GM03348 (cell line): ENCODE data around the gene CMSS1.
A peak's percentile ranks its signal among the peaks of the same experiment; 100 is the strongest.

Experiments
- DNase-seq: peaks from one replicate; pipeline ENCODE4 v3.0.0; 2012; ENCODE audit warnings: low spot score

CMSS1 gene

DNA sequence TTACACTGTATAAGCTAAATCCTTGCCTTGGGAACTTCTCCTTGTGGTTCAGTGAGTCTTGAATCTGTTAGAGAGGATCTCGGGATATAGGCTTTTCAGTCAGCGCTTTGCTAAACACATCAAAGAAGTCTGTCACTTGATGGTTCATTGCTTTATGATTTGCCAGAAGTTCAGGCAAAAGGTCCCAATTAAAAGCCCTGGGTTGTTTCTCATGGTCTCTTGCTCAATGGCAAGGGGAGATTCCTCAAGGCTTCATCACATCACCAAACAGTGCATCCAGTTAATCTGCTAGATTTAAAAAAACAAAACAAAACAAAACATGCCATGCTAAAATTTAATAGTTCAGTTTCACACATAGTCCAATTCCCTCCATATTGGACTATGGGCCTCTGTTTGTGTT, 181.9 kb downstream of the CMSS1 start:
- peak; percentile 30 for DNase-seq

DNA sequence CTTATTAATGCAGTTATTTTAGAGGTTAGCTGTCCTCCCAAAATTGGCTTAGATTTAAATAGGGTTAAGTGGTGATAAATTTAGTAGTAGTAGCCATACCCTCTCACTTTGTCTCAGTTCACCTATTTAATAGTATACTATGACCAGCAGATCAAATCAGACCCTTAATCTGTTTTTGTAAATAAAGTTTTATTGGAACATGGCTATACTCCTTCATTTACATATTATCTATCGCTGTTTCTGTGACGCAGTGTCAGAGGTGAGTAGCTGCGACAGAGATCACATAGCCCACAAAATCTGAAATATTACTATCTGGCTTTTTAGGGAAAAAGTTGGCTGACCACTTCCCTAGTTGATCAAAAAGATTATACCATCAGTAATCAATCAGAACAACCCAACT, 183.4 kb downstream of the CMSS1 start:
- DNase-seq: no peak

DNA sequence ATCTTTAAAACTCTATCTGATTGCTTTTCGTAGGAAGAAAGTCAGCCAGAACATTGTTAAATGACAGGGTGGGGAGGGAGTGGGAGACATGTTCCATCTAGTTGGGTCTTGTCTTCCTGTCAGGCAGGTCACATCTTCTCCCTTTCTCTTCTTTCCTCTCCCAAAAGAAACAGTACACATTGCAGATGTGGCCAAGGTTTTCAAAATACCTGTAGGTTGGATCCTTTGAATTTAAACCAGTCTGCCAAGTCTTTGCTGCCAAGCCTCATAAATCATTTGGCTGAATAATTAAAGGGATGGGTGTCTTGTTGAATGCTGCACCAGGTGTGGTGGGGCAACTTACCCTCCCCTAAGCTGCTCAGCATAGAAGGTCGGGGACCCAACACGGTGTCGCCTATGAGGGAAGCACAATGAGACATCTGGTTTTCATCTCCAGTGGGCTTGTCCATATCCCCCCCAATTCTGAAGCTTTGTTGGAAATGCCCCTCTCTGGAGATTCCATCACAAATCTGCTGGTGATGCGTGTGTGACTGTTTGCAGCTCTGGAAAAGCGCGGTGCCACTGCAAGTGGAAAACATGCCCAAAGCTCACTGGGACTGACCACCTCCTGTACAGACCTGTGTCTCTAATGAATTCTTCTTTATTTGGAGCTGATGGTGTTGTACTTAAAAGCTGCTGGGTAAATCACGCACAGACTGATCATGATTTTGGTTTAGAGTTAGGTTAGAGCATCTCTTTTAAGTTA, 184.0 kb downstream of the CMSS1 start:
- DNase-seq: no peak

DNA sequence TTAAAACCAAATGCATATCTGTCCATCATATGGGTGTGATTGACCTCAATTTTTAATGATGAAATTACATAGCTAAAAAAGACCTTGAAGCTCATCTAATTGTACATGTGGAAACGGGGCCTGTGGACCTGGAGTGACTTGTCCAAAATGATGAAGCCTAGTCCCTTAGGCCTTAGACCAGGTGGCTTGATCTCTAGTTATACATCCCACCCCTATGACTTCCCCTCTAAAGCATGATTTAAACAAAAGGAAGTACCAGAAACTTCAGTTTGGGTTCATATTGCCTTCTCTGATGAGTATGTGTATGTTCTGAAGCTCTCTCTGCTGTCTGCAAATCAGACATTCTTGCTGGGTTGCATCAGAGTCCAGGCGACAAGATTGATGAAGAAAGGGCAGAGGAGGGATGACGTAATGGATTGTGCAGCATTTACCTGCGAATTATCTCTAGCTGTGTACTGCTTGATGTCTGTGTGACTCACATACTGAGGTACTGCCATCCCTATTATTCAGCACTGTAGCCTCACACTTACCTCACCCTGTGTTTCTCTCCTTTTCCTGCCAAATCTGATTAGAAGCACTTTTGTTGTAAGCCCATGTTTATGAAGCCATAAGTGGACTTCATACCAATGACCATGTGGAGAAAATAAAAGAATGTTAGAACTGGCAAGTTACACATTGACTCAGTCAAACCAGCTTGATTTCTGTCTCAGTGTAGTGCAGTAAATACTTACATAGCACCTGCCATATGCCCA, 185.1 kb downstream of the CMSS1 start:
- DNase-seq: peak; percentile 61

DNA sequence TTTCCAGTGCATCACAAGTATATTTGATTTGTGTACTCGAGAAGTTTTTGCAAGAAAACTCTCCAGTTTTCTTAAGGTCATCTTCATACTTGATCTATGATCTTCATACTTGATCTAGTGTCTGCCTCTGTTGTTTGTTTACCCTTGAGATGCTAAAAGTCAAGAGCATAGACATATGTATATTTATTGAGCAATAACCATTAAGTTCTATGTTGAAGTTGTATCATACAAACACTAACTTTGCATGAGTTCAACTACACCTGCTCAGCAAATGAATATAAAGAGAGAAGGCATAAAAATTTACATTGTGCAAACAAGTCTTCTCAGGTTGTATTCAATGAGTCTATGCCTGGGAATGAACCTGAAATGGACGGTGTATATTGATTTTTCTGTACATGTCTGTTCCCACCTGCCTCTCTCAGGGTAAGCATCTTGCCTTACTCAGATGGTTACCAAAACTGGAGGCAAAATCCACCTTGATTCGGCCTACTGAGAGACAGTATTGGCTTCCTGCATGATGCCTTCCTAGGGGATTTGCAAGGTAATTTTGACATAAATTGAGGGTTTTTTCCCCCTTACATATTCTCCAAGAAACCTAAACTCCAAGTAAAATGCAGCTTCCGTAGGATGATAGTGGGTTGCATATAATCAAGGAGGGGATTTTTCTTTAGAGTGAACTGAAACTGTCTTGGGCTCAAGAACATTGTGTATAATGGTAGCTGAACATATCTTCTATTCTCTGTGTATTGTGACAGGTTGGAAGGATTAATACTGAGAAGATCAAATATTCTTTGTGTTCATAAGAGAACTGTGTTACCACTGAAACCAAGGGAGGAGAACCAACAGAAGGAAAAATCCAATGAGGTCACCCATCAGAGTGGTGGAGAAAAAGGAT, 186.2 kb downstream of the CMSS1 start:
- no peak for DNase-seq

DNA sequence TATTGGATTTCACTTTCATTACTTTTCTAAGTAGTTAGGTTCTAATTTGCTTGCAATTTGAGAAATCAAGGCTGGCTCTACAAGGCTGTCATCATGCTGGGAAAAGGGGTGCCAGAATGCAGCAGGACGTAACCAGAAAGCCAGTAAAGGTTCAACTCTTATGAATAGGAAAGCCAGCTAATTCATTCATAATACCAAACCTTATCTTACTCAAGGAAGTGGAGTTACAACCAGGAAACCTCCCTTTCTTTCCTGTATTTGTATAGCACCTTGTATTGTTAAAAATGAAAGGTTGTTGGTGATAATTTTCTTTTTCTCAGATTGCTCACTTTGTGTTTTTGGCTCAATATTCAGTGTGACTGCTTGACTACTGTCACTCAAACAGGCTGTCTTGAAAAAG, 187.3 kb downstream of the CMSS1 start:
- no peak for DNase-seq

DNA sequence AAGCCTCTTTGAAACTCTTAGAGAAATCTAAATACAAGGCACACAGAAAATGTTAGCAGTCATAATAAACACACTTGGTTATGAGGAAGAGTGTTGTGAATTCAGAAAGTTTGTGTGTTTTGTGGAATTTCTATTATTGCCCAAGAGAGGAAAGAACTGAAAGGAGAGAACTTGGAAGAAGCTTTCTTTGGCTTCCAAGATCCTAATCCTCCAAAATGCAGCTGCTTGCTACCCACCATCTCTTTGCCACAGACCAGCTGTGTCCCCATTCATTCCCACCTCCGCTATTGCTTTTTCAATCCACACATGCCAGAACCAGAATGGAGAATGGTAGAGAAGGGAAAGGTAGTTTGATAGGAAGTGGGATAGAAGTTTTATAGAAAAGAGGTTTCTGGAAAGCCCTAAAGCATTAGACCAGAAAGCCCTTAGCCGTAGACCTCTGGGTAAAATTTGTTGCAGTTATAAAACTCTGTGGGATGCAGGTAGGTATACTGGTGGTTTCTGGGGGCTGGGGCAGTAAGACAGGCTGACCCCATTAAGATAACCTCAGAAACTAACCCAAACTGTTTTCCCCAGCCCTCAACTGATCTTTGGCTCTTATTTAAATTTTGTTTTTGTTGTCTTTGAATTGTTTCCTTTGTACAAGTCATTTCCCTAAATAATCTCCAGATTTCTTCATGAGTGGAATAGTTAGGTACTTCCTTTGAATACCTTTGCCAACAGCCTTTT, 188.2 kb downstream of the CMSS1 start:
- DNase-seq: no peak

DNA sequence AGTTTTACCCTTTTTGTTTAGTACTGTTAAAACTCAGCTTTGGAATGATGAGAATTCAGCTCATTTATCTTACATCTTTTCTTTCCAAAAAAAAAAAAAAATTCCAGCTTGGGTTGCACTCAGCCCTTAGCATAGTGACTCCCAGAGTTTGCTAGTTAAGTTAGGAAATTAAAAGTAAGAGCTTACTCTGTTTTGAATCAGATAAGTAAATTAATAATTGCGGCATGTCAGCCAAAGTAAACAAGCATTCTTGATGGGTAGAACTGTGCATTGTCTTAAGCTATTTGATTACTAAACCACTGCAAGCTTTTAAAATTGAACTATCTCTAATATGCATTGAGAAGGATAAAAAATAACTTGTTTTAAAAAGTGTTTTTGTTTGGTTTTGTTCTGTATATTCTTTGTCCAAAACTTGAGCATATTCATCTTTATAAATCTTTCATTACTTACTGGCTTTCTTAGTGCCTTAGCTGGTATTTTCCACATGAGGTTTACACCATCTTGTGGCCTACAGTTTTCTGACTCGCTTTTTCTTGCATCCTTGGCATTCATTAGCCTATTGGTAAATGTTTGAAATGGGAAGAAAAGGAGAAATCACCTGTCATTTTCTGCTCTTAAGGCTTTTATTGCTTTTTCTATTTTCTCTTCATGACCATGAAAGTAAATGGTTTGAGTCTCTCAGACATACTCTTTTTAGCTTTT, 189.1 kb downstream of the CMSS1 start:
- DNase-seq: peak; percentile 27

DNA sequence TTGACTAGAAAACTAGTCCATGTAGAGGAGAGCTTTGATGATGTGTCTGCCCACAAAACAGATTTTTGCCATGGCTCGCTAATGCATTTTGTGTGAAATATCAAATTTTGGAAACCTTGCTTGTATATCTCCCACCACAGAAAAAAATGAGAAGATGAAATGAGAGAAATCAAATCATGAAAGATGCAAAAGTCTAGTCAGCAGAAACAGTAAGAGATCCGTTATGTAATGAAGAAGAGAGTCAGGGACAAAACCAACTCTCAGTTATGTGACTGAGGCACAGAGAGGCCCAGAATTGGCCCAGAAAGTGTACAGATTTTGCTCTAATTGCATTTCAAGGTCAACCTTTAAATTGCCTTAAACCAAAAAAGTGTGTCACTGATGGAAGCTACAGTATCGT, 189.7 kb downstream of the CMSS1 start:
- DNase-seq: no peak

DNA sequence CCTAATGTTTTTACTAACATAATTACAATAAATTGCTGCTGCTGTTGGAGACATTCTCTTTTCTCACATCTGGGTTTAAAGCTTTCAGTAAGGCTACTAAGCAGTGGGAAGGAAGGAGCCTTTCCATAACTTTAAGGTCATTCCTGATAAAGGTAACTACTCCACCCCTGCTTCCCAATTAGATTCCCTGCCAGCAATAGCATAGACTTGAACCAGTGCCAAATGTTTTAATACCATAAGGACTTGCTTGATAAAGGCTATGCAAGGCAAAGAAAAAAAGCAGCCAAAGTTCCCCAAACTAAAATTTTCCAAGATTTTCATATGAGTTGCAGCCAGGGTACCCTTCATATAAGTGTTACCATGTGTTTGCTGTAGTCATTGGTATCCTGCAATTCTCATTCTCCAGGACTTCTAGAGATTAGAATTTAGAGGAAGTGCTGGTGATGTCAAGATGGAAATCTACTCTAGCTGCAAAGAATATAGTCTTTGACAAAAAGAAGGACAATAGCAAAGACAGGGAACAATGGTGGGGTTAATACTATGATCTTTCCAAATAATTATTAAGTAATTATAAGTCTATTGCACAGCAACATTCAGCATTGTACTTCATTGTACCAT, 190.5 kb downstream of the CMSS1 start:
- DNase-seq: no peak

DNA sequence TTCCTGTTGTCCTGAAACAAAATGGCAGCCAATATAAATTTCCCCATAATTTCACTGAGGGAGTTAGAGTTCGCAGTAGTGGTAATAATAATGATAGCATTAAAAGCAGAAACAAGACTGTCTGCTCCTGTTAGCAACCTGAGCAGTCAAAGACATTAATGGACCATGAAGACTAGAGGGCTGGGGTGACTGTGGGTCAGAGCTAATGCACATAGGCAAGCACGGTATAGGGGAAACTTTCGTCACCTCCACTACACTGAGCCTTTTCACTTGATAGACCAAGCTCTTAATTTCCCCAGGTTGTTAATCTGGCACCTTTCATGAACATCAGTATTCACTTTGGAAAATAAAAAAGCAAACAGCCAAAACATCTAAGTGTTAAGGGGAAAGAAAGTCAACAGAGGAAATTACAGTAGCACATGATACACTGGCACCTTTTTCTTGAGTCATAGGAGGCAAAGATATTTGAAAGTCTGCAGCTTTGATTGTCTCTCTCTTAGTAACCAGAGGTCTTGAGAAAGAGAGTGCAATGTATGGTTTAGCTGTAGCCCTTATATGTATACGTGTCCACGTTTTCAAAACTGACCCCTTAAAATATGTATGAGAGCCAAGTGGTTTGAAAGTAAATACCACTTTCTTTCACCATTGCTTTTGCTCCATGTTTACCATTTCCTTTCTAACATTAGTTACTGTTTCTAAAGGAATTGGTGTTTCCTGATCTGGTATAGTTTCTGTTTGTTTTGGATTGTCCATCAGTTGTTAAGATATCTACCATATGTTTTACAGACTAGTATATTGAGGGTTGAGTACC, 191.8 kb downstream of the CMSS1 start:
- no peak for DNase-seq

DNA sequence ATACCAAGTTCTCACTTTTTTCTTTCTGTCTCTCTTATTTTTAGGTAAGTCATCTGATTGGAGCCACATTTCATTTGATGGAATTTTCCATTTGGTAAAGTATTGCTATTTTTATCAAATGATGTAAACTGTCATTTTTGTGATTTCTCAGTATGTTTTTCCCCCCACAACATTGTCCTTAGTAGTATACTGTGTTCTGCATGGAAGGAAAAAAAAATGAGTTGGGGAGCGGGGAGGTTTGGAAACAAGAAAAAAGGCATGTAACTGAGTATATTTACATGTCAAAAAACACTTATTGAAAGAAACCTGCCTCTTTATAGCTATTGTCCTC, 192.4 kb downstream of the CMSS1 start:
- no peak for DNase-seq

DNA sequence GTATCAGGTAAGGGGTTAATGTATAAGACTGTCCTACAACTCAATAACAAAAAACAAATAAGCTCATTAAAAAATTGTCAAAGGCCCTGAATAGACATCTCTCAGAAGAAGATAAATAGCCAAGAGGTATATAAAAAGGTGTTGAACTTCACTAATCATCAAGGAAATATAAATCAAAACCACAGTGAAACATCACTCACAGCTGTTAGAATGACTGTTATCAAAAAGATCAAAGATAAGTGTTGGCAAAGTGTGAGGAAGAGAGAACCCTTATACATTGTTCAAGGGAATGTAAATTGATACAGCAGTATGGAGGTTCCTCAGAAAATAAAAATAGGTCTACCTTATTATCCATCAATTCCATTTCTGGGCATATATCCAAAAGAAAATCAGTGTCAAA, 201.1 kb downstream of the CMSS1 start:
- DNase-seq: no peak

DNA sequence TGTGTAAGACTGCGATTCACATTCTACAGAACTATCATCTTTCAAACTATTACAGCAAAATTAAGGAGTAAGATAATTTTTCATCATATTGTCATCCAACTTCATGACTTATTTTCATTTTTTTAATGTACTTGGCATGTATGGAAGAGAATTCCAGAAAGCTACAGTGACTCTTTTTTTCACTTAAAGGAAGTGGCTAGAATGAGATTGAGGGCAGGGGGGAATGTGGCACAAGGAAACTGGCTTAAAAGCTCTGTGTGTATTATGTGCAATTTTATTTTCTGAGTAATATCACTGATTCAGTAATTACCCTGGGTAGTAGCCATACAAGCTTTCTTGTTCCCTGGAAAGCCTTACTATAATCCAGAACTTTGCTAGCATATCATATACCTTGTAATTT, 202.1 kb downstream of the CMSS1 start:
- no peak for DNase-seq

DNA sequence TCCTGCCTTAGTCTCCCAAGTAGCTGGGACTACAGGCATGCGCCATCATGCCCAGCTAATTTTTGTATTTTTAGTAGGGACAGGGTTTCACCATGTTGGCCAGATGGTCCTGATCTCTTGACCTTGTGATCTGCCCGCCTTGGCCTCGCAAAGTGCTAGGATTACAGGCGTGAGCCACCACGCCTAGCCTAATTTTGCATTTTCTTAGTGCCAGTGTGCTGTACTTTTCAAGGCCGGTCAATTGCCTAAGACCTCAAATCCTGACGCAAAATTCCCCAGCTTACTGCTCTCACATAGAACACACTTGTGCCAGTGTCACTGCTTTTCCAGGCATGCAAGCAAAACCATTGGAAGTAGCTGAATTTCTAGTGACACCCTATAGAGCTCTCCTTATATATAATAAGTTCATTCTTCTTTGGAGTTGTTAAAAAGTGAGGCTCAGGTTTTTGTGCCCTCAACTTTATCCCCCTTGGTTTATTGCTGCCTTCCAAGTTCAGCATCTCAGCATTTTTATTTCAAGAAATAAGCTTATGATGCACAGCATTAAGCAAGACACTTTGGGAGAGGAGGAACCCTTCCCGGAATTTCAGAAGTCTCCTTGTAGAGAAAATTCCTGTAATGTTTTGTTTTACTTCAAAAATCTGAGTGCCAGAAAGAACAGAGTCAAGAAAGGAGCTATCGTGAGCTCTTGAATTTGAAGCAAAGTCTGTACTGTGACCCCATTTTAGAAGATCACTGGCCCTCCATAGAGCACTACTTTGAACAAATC, 203.4 kb downstream of the CMSS1 start:
- DNase-seq: no peak

DNA sequence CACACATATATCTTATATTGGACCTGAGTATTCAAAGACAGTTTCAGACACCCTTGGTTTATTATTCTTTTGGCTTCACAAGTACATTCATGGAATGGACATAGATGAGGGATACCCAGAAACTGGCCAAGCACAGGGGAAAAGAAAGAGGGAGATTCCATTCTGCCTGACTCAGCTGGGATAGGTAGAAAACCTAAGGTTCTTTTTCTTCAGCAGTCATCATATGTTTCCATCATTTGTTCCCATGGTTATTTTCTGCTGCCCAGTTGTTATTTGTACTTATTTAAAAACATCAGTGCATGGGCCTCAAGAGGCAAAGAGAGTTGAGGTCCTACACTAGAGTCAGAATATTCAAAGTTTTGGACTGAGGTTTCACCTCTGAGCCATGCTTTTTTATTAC, 204.8 kb downstream of the CMSS1 start:
- DNase-seq: no peak

DNA sequence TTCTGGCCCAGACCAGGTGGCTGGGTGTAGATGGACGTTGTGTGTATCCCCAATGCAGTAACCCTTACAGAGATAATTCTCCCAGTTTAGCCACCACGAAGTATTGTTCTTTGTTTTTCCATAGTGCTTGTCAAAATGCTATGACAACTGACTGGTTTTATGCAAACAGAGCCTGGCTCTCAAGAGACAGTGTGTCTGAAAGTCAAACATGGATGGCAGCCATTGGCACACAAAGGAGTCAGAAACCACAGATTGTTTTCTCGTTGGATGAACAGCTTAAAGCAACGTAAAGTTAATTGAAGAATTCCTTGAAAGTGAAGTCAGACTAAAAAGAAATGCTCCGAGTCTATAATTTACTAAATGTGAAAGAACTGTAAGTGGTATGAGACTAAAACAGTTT, 205.5 kb downstream of the CMSS1 start:
- no peak for DNase-seq

DNA sequence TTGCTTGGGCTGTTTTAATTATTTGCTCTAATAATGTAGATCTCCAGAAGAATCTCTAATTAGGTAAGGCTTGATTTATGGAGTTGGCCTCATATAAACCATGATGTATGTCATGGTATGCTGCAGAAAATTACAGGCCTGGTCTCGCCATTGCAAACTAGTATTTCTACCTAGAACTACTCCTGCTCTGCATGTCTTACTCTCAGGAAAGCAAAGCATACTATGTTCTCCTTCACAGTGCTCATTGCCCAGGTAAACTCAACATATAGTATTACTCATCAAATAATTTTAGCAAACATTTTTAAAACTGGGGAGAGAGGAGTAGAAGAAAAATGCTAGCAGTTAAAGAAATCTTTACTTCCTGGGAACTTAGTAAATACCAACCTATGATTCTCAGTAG, 205.9 kb downstream of the CMSS1 start:
- no peak for DNase-seq

DNA sequence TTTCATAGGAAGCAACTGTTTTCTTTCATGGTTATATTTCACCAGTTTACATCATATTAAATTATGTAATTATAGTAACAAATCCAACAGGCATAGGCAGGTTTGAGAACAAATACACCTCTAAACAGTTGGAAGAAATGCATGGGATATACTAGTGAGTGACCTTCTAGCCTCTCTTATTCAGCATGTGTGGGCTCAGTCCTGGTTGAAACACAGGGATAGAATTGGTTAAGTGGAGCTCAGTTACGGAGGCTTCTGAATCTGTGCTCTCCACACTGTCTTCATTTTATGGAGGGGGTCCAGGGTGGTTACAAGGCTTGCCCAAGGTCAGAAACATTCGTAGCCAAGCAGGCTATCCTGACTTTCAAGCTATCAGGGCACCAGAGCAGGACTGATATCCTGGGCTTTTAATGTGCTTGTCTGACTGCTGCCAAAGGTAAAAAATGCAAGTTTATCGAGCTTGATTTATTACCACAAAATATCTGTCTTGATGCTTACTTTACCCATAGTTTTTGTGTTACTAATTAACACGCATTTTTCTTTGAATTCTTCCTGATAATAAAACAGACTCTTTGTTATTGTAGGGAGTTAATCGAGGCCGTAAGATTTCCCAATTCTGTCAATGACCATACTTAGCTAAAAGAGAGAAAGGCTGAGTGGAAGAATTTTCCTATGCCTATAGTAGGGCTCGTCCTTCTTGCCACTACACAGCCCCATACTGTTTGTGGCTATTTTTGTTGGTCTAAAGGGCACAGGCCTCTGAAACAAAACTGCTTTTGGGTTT, 207.1 kb downstream of the CMSS1 start:
- no peak for DNase-seq
